ENCODE results near the gene NIPBL.
"Not testable (repeated sequence)": the region's sequence is repeated elsewhere in the genome, so short reads cannot be mapped to it uniquely, and the experiment has no call there.

NIPBL gene

DNA sequence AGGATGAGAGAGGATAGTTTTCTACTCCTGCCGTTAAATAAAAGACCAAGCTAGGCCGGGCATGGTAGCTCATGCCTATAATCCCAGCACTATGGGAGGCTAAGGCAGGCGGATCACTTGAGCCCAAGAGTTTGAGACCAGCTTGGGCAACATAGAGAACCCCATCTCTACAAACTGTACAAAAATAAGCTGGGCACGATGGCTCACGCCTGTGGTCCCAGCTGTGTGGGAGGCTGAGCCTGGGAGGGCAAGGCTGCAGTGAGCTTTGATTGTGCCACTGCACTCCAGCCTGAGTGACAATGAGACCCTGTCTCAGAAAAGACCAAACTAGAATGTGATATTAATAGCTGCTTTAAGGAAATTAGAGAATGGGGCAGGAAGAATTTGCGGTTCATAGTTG lies 158.4 kb downstream of the NIPBL start:
- DNase-seq (ENCODE audit: low read depth, low spot score): no peak

DNA sequence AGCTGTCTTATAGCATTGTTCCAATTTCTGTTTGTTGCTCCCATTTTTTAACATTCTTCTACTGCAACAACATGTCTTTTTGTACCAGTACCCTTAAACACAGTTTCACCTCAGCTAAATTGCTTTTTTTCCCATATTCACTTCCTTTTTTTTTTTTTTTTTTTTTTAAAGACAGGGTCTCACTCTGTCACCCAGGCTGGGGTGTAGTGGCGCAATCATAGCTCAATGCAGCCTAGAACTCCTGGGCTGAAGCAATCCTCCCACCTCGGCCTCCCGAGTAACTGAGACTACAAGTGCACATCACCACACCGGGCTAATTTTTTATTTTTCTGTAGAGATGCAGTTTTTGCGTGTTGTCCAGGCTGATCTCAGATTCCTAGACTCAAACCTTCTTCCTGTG lies 161.3 kb downstream of the NIPBL start:
- DNase-seq (ENCODE audit: low read depth, low spot score): no peak

DNA sequence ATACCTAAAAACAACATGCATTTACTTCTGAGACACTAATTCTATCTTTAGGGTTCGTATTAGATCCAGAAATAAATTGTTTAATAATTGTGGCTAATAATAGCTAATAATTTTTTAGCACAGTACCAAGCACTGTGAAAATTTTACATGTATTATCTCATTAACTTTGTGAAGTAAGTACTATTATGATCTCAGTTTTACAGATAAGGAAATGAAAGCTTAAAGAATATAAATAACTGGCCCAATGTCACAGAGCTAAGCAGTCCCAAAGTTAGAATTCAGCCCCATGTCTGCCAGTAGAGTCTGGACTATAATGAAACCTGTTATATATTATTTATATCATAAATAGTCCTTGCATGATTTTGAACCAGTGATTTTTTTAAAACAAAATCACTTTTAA lies 163.3 kb downstream of the NIPBL start:
- DNase-seq (ENCODE audit: low read depth, low spot score): no peak

DNA sequence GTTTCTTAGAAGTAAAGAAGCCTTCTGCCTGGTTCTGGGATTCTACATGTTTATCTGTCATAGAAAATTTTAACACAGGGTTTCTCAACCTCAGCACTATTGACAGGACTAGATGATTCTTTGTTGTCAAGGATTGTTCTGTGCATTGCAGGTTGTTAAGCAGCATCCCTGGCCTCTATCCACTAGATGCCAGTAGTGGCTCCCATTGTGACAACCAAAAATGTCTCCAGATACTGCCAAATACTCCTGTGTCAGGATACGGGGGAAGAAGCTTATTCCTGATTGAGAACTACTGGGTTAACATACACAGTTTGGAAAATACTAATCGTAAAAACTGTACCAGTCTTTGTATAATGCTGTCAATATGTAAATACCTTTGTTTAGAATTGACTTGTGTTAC lies 167.1 kb downstream of the NIPBL start:
- no peak for DNase-seq (ENCODE audit: low read depth, low spot score)

DNA sequence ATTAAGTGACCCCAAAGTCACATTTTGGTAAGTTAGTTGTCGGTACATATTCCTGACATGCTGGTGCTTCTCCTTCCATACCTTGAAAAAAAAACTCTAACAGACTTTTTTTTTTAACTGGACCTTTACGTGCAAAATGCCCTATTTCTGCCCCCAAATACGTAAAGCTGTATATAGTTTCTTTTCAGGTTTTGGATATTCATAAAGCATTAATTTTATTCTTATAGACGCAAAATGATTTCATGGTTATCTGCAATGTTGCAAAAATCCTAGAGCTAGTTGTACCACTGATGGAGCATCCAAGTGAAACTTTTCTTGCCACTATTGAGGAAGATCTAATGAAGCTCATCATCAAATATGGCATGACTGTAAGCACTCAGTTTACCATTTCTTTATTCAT lies 167.6 kb downstream of the NIPBL start:
- DNase-seq (ENCODE audit: low read depth, low spot score): no peak

DNA sequence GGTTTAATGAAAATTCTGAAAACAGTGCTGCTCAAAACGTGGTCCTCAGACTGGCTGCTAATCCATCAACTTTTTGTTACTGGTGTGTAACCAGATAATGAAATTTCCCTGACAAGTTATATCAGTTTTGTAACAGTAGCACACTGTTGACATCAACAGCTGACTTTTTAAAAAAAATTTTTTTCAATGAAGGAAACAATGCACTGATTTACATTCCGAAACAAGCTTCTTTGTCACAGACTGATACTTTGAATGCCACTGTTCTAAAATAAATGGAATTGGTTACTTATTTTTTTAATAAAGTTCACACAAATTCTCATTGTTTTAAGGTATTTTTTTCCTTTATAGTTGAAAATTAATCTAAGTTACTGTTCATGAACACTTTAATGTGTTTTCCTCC lies 169.1 kb downstream of the NIPBL start:
- no peak for DNase-seq (ENCODE audit: low read depth, low spot score)

DNA sequence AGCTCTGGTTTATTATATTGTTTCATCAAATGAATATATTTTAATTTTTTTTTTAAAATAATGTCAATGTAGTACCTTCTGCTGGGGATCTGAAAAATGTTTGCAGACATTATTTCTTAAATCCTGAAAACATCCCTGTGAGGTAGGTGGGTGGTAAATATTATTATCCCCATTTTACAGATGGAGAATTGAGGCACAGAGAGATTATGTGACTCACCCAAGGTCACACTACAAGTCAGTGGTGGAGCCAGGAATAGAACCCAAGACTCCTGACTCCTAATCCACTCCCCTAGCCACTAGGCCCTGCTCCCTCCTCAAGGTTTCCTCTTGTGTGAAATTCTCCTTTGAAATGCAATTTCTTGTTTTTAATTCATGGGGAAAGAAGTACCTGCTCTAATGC lies 171.4 kb downstream of the NIPBL start:
- DNase-seq (ENCODE audit: low read depth, low spot score): no peak

DNA sequence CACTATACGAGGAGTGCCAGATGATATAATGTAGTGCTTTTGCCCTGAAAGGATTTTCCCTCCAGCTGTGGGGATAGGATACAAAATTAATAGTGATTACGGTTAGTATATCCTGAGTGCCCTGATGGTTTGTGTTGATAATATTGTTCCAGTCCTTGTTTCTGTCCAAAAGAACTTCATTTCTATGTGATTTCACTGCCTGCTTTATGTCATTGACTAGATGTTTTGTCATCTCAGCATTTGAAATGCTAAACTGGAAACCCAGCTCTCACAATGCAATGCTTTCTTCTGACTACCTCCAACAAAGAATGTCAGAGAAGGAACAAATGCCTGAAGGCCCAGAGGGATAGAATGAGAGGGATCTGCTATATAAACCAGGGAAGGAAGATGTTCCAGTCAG lies 177.8 kb downstream of the NIPBL start:
- DNase-seq (ENCODE audit: low read depth, low spot score): no peak

DNA sequence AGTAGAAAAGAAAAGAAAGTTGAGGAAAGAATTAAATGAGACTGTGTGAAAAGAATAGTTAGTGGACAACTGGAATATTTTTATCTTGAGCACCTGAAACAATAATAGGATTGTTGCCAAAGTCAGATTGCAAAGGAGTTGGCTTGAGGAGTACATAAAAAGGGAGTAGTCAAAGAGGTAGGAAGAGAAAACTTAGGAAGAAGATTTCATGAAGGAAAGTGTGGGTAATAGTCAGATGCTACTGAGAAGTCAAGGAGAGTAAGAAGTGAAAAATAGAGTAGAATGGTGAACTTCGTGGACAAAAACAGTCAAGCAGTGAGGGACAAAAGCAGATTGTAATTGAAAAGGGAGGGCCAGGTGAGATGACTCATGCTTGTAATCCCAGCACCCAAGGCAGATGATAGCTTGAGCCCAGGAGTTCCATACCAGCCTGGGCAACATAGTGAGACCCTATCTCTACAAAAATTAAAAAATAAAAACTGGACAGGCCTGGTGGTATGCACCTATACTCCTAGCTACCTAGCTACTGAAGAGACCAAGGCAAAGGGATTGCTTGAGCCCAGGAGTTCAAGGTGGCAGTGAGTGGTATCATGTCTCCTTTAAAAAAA lies 178.9 kb downstream of the NIPBL start:
- no peak for DNase-seq (ENCODE audit: low read depth, low spot score)

DNA sequence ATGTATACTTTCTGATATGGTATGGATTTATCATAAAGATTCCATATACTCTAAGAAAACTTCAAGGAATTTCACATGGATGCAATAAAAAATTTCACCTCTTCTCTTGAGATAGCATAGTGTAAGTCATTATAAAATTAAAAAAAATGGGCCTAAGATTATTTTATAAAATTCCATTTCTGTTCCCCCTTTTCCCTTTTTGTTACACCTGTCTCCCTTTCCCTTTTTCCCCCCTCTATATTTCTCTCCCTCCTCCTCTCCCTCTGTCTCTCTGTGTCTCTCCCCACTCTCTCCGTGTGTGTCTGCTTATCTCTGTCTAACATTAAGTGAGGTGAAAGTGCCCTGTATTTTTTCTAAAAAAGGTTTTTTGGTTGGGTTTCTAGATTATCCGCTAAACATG lies 180.2 kb downstream of the NIPBL start:
- DNase-seq (ENCODE audit: low read depth, low spot score): no peak

DNA sequence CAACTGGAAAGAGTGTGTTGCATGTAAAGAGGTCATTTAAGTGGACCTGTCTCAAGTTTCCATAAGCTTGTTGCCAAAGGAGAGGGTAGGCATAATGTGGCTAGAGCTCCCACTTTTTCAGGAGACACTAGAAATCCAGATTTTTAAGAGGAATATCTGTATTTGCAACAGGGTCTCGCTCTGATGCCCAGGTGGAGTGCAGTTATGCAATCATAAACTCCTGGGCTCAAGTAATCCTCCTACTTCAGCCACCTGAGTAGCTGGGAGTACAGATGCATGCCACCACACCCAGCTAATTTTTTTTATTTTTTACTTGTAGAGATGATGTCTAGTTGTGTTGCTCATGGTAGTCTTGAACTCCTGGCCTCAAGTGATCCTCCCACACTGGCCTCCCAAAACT lies 183.5 kb downstream of the NIPBL start:
- DNase-seq (ENCODE audit: low read depth, low spot score): no peak

DNA sequence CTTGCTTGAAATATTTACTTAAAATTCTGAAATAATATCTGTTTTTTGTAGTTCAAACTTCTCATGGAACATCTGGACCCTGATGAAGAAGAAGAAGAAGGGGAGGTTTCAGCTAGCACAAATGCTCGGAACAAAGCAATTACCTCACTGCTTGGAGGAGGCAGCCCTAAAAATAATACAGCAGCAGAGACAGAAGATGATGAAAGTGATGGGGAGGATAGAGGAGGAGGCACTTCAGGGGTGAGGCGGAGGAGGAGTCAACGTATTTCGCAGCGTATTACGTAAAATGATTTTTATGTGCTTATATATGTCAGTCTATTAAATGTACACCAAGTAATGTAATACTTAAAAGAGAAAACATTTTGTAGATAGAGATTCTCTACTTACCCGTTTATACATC lies 187.2 kb downstream of the NIPBL start:
- DNase-seq (ENCODE audit: low read depth, low spot score): no peak

DNA sequence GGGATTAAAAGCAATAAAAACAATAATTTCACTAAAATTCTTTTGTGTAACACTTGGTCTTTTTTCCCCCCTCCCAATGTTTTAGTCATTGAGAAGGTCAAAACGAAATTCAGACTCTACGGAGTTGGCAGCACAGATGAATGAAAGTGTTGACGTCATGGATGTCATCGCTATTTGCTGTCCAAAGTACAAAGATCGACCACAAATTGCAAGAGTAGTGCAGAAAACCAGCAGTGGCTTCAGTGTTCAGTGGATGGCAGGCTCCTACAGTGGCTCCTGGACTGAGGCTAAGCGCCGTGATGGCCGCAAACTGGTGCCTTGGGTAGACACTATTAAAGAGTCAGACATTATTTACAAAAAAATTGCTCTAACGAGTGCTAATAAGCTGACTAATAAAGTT lies 187.9 kb downstream of the NIPBL start:
- no peak for DNase-seq (ENCODE audit: low read depth, low spot score)

DNA sequence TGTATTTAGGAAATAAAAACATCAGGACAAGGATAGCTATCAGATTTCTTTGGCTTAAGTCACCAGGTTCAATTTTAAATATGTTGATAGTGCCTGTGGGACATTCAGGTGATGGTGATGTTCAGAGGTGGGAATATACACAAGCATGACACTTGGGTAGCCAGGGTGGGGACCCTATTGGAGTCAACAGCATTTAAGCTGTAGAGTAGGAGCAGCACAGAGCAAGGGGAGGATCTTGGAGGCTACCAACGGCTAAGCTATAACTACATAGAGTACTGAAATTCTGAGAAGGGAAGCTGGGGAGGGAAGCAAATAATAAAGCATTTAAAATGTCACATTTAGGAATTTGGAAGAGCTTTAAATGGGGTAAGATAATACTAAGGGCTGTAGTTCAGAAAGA lies 194.9 kb downstream of the NIPBL start:
- DNase-seq (ENCODE audit: low read depth, low spot score): no peak

DNA sequence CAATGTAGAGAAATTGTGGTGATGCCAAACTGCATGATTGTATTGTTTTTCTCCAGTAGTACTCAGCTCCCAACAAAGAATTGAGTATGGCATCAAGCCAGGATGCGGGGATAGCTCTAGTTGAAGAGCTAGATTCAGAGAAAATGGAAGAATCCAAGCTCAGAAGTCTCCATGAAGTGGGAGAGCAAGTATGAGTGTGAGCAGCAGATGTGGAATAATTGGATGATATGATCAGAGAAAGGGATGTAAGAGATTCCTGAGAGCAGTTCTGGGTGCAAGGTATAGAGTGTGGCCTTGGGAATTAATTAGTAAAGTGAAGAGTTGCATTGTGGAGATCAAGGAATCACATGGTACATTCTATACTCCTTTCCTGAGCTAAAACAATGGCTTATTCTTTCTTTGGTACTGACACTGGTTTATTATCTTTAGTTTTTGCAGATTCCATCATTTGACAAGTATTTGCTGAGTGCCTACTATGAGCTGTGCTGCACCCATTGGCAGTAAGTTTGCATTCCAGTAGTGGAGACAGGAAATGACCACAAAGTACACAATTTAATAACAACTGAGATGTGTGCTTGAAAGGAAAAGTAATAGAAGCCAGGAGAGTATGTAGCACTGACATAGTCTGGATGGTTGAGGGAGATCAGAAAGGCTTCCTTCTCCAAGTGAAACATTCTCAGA lies 195.5 kb downstream of the NIPBL start:
- DNase-seq (ENCODE audit: low read depth, low spot score): no peak

DNA sequence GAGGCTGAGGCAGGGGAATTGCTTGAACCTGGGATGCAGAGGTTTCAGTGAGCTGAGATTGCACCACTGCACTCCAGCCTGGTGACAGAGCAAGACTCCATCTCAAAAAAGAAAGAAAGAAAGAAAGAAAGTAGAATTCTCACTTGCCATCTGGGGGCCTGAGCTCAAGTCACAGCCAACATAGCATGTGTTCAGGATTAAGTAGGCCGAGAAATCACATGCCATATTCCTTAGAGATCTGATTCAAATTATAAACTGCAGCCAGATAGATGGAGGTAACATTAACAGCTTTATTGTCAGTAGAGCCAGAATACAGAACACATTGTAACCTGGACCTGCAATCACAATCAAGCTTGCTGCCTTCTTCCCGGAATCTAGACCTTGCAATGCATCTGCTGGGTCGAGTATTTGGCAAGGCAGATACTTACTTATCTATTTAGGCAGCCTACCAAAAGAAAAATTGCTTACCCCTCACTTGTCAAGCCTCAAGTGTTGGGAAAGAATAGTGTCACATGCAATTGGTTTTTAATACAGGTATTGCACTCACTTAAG lies 198.9 kb downstream of the NIPBL start:
- DNase-seq (ENCODE audit: low read depth, low spot score): no peak

DNA sequence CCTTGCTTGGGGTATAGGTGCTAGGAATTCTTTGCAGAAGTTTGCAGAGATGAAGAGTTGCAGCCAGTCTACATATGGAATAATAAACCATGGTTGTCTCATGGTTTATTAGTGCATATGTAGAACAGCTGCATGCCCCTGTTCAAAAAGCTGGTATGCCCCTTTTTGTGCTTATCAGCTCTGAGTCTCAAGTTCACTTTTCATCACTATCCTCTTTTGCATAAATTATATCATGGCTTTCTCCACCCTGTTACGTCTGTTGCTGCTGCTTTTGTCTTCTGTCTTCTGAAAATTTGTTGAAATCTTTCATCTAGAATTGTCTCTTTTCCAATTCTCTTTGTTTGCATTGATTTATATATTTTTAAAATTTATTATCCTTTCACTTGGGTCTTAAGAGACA lies 200.6 kb downstream of the NIPBL start:
- DNase-seq (ENCODE audit: low read depth, low spot score): no peak

DNA sequence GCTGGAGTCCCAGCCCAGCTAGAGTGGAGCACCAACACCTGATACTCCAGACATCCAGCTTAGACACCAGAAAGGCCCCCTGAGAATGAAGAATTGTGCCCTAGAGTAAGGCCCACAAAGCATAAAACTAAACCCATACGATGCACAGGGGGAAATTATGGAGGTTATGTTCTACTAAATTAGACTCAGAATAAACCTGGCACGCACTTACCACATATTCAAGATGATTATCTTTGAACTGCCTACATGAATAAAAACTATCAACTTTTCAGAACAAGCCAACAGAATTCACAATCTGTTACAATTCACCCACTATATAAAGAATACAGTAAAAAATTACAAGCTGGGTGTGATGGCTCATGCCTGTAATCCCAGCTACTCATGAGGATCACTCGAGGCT lies 204.1 kb downstream of the NIPBL start:
- no peak for DNase-seq (ENCODE audit: low read depth, low spot score)

DNA sequence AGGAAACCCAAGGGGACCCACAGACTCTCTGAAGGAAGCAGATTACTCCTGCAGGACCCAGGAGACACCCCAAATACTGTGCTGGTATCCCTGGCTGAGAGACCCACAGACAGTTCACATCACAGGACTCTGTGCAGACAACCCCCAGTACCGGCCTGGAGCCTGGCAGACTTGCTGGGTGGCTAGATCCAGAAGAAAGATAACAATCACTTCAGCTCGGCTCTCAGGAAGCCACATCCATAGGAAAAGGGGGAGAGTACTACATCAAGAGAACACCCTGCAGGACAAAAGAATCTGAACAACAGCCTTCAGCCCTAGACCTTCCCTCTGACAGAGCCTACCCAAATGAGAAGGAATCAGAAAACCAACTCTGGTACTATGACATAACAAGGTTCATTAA lies 206.4 kb downstream of the NIPBL start:
- not testable (repeated sequence) for DNase-seq (ENCODE audit: low read depth, low spot score)

DNA sequence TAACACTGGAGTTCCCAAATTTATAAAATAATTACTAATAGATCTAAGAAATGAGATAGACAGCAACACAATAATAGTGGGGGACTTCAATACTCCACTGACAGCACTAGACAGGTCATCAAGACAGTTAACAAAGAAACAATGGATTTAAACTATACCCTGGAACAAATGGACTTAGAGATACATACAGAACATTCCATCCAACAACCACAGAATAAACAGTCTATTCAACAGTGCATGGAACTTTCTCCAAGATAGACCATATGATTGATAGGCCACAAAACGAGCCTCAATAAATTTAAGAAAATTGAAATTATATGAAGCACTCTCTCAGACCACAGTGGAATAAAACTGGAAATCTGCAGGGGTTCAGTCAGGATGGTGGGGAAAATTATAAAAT lies 209.5 kb downstream of the NIPBL start:
- not testable (repeated sequence) for DNase-seq (ENCODE audit: low read depth, low spot score)

DNA sequence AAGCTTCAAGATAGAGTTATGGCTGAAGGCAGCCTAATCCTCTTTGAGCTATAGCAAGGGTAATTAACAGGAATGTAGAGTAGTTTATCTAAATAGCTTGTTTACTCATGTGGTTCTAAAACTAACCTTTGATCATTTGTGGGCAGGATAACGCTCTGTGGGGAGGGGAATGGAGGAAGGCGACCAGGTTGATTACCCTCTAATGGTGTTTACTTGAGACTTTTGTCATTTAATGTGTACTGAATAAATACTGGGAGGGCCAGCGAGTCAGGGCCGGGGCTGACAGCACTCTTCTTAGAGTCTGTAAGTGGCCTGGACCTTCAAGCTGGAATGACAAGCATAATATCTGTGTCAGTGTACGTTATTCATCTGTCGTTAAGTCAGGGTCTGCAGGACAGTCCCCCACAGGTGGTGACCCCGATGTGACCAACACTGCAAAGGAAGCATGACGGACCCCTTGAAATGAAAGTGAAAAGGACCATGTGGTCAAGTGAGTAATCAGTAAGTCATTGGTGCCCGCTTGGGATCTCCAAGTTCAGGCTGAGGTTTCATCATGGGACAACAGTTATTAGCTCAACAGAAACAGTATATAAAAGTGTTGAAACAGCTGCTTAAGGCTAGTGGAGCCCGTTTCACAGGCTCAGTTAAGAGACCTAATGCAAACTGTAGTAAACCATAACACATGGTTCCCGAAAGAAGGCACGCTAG lies 210.1 kb downstream of the NIPBL start:
- DNase-seq (ENCODE audit: low read depth, low spot score): no peak

DNA sequence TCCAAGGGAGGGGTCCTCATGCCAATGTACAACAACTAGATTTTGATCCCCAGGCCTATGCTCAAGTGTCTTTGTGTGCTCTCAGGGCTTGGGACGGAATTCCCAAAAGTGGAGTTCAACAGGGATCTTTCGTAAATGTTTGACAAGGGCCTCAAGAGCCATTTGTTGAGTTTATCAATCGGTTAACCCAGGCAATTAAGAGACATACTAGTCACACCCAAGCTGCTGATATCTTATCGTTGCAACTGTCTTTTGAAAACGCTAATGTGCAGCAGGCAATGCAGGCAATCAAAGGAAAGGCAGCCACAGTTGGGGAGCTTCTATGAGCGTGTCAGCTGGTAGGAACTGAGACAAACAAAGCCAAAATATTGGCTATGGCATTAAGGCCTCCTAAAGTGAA lies 211.4 kb downstream of the NIPBL start:
- DNase-seq (ENCODE audit: low read depth, low spot score): no peak

DNA sequence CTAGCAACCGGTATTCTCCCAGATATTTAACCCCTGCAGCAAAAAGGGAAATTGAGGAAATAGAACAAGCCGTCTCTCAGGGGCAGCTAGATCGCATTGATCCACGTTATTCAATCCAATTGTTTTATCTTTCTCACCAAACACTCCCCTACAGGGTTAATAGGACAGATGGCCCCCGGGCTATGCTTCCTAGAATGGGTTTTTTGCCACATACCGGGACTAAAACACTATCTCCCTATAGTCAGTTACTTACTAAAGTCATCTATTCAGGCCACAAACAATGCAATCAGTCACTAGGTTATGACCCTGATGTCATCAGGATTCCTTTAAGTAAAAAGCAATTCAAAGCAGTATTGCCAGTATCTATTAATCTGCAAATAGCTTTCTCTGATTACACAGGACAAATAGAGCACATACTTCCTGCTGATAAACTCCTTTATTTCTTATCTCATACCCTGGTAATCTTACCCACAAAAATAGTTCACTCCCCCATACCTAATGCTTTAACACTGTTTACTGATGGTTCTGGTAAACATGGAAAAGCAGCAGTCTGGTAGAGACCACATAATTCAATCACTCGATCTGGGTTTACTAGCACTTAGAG lies 213.7 kb downstream of the NIPBL start:
- DNase-seq (ENCODE audit: low read depth, low spot score): no peak
